Measurements from ENCODE around the gene ANGPT4.

GRCh38 chr20:826695-827323 lies 89.3 kb downstream of the ANGPT4 start:
- TF ChIP-seq, protein P1, sequence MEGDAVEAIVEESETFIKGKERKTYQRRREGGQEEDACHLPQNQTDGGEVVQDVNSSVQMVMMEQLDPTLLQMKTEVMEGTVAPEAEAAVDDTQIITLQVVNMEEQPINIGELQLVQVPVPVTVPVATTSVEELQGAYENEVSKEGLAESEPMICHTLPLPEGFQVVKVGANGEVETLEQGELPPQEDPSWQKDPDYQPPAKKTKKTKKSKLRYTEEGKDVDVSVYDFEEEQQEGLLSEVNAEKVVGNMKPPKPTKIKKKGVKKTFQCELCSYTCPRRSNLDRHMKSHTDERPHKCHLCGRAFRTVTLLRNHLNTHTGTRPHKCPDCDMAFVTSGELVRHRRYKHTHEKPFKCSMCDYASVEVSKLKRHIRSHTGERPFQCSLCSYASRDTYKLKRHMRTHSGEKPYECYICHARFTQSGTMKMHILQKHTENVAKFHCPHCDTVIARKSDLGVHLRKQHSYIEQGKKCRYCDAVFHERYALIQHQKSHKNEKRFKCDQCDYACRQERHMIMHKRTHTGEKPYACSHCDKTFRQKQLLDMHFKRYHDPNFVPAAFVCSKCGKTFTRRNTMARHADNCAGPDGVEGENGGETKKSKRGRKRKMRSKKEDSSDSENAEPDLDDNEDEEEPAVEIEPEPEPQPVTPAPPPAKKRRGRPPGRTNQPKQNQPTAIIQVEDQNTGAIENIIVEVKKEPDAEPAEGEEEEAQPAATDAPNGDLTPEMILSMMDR (IDR thresholded peaks at IDR 0.05; ENCODE audit: insufficient read depth, low read length, poor library complexity, severe bottlenecking) = no peak
- no peak for TF ChIP-seq EZH2phosphoT487 (conservative IDR thresholded peaks at IDR 0.05; ENCODE audit: low read length)

Data from SU-DHL-6 (cell line).